ENCODE measurements around the gene SLC35A5.

The SLC35A5 gene

DNA sequence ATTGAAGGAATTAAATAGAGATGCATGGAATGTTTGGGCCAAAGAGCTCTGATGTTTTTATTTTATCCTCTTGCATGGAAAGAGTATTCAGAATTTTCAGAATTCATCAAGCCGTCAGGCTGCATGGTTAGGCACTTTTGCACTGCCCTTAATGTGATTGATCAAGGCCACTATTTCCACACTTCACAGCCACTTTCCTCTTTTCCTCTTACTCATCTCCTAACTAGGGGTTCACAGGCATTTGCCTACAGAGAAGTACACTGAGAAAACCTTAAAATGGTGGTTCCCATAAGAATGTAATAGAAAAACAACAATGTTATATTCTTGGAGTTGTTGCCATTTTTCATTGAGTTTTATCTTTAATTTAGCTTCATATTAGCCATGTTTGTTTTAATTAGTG, 10.9 kb downstream of the SLC35A5 start:
- no peak for DNase-seq

DNA sequence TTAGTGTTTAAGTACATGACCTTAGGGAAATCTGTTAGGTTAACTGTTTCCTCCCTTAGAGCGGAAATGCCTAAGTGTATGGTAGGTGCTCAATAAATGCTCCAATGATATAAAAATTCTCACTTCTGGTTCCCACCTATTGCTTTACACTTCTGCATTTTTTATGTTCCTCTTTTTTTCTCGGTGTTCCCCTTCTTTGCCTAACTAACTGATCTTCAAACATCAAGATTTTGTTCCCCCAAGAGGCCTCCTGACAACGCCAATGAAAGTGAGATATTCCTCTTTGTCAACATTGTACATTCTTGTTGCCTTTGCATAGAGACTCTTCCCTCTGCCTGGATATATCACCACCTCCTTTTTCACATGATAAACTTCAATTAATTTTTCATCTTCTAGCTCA, 17.4 kb downstream of the SLC35A5 start:
- no peak for DNase-seq

DNA sequence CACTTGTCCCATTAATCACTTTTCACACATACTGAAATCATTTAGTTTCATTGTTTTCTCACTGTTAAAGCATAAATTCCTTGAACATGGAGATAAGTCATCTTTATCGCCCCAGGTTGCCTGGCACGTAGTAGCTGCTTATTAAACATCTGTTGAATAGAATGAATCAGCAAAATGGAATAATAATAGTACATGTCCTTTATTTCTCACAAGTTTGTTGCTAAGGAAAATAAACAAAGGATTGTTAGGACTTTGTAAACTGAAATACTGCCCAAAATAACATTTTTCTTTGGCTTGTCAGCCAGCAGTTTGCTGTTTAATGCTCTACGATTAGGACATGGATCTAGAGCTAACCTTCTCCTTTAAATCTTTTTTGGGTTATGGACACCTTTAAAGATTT, 17.9 kb downstream of the SLC35A5 start:
- no peak for DNase-seq

DNA sequence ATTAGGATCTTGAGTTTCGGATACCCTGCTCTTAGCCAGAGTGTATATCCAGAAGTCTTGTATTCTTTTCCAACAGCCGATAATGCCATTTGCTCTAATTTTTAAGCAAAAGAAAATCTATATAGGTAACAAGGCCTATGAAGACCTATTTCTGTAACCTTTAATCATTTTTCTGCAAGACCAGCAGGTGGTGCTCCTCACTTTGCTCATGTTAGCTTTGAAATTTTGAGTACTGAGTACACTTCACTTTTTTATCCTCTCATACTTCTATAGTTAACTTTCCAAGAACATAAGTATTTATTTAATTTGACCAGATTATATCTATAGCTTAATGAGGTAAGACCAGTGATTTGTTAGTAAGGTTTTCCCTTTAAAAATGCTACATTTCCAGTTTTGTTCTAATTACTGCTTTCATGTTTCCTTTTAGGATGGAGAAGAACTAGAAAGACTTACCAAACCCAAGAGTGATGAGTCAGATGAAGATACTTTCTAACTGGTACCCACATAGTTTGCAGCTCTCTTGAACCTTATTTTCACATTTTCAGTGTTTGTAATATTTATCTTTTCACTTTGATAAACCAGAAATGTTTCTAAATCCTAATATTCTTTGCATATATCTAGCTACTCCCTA, 20.5 kb downstream of the SLC35A5 start:
- DNase-seq, result peak; percentile 8 to 12

DNA sequence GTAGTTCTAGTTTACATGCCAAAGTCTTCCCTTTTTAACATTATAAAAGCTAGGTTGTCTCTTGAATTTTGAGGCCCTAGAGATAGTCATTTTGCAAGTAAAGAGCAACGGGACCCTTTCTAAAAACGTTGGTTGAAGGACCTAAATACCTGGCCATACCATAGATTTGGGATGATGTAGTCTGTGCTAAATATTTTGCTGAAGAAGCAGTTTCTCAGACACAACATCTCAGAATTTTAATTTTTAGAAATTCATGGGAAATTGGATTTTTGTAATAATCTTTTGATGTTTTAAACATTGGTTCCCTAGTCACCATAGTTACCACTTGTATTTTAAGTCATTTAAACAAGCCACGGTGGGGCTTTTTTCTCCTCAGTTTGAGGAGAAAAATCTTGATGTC, 21.3 kb downstream of the SLC35A5 start:
- no peak for DNase-seq

- DNase-seq, result no peak
Observed at GRCh38 chr3:112585782-112586181, 23.9 kb downstream of the SLC35A5 start.

DNA sequence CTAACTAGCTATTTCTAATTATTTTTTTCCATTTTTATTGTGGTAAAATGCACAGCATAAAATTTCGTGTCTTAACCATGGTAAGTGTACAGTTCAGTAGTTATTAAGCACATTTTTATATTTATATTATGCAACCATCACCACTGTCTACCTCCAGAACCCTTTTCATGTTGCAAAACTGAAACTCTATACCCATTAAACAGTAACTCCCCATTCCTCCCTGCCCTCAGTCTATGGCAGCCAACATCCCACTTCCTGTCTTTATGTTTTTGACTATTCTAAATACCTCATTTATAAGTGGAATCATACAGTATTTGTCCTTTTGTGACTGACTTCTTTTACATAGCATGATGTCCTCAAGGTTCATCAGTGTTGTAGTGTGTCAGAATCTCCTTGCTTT, 25.5 kb downstream of the SLC35A5 start:
- DNase-seq, result no peak

- DNase-seq, result no peak
Observed at GRCh38 chr3:112593258-112593657, 31.4 kb downstream of the SLC35A5 start.

DNA sequence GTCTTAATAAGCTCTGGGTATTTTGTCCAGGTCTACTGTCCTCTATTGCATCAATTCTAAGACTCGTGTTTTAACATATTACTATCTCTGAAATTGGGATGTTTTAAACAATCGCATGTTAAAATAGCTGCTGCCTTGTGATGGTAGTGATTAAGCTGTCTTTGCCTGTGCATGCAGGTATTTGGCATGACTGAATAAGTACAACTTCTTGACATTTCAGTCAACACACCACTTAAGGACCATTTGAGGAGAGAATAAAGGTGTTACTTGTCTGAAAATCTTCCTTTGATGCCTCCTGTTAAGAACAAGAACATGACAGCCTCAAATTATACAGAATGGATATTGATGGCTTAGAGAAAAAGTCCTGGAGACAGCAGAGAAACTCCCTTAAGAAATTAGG, 33.0 kb downstream of the SLC35A5 start:
- DNase-seq, result no peak

- DNase-seq, result no peak
Observed at GRCh38 chr3:112597945-112598344, 36.1 kb downstream of the SLC35A5 start.

DNA sequence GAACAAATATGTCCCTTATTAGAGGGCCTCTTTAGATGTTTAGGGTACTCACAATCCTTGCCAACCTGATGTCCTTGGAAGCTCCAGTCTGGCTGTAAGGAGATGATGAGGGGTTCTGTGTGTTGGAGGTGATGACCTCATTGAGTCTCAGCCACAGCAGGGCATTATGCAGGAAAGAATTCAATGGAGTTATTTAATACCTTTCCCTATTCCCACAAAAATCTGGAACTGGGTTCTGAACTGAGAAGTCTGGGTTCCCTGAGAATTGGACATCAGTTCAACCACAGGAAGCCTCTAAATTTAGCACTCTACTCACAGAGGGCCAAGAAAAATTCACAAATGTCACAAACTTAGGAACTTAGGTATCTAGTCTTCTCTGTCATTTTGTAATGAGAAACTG, 36.9 kb downstream of the SLC35A5 start:
- DNase-seq, result no peak

- no peak for DNase-seq
Observed at GRCh38 chr3:112602217-112602838, 40.5 kb downstream of the SLC35A5 start.

DNA sequence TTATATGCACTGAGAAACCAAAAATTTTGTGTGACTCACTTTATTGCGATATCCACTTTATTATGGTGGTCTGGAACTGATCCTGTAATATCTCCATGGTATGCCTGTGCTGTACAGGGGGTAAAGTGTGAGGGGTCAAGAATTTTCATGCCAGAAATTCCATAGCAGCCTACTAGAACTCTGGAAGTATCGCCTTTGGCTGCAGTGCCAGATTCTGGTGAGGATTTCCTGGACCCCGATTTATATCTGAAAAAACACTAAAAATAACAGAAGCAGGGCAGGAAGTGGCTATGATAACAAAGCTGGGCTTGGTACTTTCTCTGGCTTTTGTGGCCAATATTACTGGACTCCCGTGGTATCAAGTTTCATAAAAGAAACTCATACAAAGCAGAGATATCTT, 42.7 kb downstream of the SLC35A5 start:
- DNase-seq, result no peak

DNA sequence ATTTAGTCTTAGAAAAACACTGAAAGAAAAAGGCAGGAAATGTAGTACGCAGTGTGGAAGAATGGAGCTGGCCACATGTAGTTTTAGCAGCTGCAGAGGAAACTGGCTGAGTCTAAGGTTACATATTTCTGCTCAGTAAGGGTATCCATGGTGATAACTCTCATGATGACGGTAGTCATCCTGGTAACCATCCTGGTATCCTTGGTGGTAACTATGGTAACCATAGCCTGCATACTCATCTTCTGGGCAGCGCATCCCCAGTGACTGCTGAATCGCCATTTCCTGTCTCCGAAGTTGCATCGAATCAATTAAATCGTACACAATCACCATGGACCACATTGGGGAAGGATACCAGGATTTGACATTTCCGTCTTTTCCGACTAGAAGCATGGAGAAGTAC, 43.4 kb downstream of the SLC35A5 start:
- DNase-seq, result no peak

DNA sequence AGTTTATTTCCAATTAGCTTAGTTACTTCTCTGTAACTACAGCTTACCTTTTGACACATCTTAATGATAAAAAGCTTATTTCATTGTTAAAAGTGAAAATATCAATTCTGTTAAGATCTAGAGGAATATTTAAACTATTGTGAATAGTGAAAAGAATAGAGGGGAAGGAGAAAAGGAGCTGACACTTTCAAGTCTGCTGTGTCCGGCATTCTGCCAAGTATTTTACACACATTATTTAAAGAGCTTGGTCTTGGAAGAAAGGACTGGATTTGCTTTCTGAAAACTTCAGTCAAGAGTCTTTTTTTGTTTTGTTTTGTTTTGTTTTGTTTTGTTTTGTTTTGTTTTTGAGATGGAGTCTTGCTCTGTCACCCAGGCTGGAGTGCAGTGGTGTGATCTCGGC, 44.3 kb downstream of the SLC35A5 start:
- DNase-seq, result no peak

DNA sequence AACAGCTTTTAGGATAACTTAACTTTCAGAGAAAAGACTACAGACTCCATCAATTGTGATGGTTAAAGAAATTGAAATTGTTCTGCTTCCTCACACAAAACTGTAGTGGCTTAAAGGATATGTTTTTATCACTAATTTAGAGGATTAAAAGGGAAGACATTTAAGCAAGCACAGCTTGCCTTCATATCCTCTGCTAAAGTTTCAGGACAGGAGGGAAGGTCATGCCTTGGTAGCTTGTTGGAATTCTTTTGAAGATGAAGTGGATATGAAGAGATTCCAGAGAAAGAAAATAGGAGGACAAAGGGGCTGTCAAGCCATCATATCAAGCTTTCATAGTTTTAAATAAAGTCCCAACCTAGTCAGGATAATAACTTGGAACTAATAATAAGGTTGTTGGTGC, 46.0 kb downstream of the SLC35A5 start:
- DNase-seq, result no peak

DNA sequence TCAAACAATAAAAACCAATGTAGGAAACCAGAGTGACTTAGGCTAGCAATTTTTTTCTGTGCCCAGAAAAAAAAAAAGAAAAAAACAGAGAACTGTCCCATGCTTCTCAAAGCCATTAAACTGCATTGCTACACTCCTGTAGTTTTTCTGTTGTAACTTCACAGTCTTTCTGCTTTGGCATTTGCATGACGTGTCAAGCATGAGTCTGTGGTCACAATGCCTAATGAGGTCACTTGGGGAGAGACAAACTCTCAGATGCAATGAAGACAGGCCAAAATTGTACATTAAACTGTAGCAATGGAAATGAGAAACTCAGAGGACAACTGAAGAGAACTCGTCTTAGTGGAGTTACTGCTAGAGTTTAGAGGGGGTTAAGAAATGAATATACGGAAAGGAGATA, 48.3 kb downstream of the SLC35A5 start:
- DNase-seq, result no peak

GRCh38 chr3:112611752-112612515, 50.1 kb downstream of the SLC35A5 start:
- DNase-seq, result no peak

DNA sequence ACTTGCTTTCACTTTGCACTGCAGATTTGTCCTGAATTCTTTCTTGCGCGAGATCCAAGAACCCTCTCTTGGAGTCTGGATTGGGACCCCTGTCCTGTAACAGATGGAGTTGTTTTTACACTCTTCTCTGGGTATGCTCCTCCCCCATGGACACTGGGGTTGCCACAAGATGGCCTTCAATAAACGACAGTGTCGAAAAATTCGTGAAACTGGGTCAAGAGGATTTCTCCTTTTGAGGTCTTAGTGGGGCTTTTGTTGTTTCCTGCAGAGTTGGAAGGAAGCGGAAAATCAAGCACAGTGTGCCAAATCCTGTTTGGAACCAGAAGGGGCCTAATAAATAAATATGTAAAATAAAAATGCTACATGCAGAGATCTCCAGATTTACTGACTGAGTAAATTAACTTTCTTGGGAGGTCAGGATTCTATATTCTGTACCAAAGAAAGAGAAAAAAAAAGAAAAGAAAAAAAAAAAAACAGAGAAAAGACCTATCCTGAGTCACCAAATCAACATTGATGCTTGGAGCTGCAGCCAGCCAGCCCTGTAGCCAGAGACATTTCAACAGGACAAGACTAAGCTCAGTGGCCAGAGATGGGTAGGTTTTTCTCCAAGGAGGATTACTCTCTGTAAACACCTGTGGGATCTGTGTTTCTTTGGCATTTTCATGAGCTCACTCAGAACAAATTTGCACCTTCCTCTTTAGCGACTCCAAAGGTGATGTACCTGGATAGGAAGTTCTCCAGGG, 54.3 kb downstream of the SLC35A5 start:
- DNase-seq, result no peak

GRCh38 chr3:112617285-112617684, 55.4 kb downstream of the SLC35A5 start:
- no peak for DNase-seq

- no peak for DNase-seq
Observed at GRCh38 chr3:112619295-112619694, 57.5 kb downstream of the SLC35A5 start.

DNA sequence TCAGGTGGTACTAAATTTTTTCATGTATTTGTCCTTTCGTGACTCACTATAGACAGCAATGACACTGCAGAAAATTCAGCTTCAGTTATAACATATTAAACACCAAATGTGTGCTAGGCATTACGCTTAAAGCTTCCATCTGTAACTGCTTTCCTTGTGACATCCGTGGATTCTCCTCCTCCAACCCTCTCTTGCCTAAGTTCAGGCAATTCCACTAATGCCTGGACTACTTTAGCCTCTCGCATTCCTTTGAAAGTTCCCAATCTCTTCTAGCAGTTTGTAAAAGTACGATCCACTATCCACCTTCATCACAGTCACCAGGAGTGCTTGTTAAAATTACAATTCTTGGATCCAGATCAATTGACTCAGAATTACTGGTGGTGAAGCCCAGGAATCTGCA, 61.4 kb downstream of the SLC35A5 start:
- no peak for DNase-seq

DNA sequence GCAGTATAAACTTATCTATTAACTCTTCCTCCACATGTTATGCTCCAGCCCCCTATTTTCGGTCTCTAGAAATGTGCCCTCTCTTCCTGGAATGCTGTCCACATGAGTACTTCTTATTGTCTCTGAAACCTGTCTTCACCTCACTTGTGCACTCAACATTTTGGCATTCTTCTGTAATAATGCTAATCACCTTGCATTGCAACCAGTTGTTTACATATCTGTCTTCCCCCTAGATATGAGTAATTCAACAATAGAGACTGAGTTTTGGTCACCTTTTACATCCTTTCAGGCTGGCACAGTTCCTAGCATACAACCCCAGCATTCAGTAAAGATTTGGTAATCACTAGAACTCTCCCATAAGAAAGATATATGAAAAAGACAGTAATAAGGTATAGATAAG, 61.9 kb downstream of the SLC35A5 start:
- no peak for DNase-seq

- DNase-seq, result no peak
Observed at GRCh38 chr3:112627419-112627818, 65.6 kb downstream of the SLC35A5 start.

All from activated CD4-positive, alpha-beta T cell treated with anti-CD3 and anti-CD28 coated beads, Interleukin-2, amount 50 U/mL, for 4 hours (primary cell).